HG02798 (cell line): ENCODE results near the gene EHD3.
"Not testable (repeated sequence)": the region's sequence is repeated elsewhere in the genome, so short reads cannot be mapped to it uniquely, and the experiment has no call there.

Experiments used
- ATAC-seq: cut with Tn5 transposase; IDR thresholded peaks from one replicate; pipeline ENCODE4 v1.9.1; 2021; ENCODE audit warnings: mild to moderate bottlenecking; ENCODE audit not compliant: unreplicated experiment, poor library complexity

EHD3 gene

DNA sequence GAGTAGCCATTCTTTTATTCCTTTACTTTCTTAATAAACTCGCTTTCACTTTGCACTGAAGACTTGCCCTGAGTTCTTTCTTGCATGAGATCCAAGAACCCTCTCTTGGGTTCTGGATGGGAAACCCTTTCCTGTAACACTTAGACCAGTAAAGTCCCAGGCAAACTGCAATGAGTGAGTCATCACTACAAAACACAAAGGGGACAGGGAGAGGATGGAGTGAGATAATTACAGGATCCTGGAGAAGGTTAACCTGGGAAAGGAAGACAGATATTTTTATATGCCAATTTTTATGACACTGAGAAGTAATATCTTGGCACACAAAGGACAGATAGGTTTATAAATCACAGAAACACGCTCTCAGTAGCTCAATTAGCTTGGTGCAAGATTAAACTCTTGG lies 48.7 kb downstream of the EHD3 start:
- no peak for ATAC-seq

DNA sequence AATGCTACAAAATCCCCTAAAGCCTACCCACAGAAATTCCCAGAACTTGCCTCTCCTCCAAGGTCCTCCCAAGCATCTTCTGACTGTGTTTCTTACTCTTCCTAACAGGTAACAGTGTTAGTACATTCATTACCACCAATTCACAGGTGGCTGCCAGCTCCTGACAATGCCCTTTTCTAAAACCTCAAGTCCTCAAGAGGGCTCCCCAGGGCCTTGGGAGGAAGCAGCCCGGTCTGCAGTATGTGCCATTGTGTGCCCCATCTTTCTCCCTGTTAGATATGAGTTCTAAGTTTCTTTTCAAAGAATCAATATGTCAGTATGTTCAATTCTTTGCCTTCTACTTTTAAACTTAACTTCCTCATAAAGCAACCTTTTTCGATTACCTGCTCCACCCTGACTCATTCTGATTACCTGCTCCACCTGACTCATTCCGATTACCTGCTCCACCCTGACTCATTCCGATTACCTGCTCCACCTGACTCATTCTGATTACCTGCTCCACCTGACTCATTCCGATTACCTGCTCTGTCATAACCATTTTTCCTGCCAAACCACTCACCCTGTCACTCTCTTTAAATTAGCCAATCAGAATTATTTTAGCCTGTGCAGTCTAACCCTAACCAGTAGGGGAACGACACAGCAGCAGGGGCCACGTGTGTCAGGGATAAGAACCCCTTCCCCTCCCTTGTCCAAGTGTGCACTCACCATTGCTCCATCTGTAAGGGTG lies 49.4 kb downstream of the EHD3 start:
- not testable (repeated sequence) for ATAC-seq

DNA sequence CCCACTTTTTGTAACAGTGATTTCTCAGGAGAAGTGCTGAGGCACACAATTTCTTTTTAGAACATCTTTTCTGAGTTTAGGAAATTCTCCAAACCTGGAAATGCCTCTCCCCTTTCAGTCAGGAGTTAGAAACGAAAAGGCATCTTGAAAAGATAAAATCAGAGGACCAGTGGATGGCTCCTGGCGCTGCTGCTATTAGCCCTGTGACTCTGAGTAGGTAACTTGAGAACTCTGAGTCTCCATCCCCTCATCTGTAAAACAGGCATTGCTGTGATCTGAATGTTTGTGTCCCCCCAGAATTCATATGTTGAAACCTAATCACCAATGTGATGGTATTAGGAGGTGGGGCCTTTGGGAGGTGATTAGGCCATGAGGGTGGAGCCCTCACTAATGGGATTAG lies 50.2 kb downstream of the EHD3 start:
- no peak for ATAC-seq

DNA sequence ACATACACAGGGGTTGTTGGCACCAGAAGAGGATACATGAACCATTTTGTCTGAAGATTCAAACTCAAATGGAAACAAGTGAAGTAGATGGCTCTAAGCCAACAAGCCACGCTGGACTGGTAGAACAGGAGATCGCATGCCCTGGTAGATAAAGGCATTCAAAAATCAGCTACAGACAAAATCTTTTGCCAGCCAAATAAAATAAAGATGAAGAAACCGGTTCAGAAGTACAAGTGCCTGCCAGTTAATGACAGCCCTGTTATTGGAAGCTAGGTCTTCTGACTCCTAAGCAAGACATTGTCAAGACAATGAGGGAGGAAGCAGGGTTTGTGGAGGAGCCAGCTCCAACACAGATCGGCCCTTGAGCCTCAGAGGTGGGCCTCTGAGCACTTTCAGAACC lies 52.3 kb downstream of the EHD3 start:
- no peak for ATAC-seq

DNA sequence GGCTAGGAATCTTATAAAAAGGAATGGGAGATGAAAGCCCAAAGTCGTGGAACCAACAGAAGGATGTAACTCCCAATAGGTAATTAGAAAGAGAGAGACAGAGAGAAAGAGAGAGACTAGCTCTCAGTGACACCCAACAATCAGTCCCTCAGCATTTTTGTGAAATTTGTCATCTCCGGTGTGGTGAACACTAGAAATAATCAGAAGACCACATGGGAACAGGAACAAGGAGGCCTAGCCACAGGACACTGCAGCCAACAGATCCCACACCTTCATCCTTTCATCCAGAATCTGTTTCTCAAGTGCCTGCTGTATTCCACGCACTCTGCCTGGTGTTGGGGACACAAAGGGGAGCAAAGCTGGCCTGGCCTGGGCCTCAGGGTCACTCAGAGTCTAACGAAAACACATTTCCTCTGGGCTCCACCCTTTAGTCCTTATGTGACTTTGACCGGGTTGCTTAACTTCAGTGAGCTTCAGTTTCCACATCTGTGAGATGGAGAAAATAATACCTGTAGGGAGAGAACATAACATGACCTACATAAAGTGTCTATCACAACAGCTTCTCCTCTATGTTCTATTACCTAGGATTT lies 53.1 kb downstream of the EHD3 start:
- no peak for ATAC-seq

DNA sequence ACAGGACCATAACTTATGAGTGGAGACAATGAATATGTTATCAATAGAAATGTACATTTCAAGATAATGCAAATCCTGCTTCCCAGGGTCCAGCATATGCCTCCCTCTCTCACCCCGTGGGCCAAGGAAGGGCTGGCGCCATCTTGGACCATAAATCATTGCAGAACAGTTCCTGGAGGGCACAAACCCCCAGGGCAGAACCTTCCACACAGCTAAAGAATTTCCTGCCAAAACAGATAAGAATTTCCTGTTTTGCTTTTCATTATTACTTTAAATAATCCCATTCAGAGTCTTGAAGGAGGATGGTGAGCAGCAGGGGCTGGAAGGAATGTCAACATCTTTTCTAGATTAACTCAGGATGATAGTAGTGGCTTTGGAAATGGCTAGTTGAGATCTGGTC lies 53.7 kb downstream of the EHD3 start:
- ATAC-seq, result no peak

DNA sequence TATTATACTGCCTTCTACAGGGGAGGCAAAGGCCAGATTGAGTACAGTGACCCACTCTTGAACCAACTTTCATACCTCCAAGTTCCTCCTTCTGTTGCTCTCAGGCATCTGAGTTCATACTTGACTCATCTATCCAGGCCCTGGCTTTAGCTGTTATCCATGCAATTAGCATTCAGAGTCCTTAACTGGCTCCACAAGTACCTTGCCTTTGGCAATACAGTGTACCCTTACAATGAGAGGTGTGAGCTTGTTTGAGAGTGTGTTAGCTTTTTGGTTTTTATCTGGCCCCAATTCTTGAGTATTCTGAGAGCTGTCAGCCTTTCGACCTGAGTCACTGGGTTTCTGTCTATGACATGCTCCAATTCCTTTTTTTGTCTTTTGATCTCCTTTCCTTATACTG lies 60.2 kb downstream of the EHD3 start:
- ATAC-seq, result no peak

DNA sequence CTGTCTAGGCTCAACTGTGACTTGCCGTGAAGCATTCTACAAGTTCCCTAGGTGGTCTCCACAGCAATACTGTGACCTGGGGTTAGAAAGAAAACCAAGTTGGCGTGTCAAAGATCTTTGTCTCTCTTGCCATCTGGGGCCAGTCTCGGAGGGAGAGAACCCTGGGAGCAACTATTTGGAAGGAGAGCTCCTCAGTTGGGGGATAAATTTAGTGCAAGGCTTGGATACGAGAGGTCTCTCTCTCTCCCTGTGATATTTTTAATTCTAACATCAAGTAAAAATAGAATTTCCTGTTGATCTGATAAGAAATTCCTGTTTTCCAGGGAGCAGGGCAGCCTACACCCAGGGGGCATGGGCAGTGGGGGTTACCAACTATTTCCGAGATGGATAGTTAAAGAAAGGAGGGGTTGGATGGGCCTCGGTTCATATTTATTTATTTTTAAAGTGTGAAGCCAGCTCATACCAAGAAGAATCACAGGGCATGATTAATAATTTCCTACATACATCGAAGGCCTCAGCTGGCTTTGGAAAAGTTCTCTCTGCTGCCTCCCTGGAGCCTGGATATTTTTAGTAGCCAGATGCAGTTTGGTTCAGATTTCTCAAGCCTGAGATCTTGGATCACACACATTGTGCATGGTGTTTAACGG lies 62.8 kb downstream of the EHD3 start:
- no peak for ATAC-seq

DNA sequence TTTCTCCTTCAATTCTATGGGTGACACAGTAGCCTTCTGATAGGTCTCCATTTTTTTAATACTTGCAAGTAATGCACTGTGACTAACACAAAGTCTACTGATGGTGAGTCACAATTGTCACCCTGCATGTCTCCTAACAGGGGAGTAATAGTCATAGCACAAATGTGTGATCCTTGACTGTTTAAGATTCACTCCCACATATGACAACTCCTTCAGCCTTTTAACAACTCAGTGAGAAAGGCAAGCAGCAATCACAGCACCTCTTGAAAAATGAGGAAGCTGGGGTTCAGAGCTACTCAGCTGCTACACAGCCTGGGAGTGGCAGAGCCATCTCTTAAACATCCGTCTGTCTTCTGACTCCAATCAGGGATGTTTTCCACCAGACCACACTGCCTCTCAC lies 63.8 kb downstream of the EHD3 start:
- ATAC-seq, result no peak

DNA sequence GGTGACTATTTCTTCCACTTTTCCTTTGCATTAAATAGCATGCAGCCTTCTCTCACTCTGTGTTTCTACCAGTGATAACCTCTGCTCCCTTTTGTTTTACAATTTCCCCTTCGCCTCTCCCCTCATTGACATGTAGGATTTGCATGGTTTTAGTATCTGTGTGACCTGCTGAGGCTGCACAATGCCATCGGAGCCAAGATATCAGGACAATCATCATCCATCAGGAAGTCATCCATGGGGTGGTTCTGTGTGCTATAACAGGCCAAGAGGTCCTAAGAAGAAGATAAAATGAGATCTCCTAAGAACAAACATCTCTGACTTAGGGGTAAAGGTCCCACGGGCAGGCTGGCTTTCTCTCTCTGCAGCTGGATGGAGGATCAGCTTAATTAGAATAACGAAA lies 65.6 kb downstream of the EHD3 start:
- no peak for ATAC-seq

DNA sequence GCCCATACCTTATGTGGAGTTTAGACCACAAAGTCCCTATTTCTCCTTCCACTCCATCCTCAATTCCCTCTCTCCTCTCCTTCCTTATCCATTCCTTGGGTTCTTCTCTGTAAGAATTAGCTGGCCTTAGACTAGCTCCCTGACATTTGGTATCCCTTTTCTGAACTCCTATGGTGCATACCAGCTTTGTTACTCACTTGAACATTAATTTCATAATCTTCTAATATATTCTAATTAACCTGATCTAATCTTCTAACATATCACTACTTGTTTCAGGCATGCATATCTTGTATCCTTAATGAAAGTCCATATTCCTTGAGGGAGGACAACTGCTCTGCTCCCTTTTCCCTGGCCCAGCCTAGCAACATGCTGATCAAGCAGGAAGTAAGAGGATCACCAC lies 66.4 kb downstream of the EHD3 start:
- no peak for ATAC-seq

DNA sequence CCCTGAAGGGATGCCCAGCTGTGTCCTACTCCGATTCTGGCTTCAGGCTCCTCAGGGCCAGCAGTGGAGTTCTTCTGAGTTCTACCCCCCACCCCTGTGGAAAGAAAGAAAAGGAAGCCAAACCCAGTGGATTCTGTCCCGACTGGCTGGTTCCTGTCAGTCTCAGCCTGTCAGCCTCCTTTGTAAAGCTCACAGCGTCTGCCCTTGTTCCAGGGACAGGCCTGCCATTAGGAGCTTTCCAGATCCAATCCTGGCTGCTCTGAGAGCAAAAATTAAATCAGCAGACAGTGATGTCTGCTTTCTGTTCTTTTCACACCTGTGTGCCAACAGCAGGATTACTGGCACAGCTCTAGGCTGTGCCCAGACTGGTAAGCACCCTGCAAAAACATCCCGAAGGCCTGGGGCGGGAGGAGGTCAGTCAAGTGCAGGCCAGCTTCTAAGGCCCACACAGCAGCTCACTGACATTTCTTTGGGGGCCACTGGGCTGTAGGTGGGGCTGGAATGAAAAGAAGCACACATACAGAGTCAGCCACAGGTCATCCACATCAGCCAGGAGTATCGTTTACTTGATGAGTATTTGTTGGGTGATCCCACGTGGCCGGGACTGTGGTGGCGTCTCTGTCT lies 69.1 kb downstream of the EHD3 start:
- no peak for ATAC-seq

DNA sequence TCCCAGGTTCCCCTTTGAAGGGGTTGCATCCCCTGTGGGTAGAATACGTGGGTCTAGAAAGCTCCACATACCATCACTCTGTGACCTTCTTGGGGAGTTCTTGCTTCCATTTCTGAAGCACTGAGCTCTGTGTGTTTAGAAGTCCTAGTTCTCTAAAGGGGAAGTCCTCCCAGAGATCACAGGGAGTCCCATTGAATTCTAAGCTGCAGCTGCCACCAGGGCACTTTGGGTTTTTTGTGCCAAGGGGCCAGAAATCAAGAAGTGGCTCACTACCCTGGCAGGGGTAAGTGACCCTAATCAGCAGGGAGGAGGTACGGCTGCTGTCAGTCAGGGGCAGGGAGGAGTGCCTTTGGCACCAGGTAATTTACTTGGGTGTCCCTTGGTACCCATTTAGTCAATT lies 70.9 kb downstream of the EHD3 start:
- ATAC-seq, result no peak

DNA sequence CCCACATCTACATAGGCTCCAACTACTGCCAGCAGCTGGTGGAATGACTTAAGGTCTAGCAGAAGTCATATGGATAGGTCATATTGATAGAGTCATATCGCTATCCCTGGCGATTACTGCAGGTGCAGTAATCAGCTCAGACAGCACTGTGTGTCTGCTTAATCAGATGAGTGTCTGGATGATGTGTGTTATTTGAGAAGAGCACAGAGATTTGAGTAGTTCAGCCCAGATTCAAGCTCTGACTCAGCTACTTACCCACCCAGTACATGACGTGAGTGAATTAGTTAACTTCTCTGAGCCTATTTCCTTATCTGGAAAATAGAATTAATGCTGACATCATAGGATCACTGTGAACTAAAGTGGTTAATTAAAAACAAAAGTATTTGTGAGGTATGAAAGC lies 78.9 kb downstream of the EHD3 start:
- no peak for ATAC-seq

DNA sequence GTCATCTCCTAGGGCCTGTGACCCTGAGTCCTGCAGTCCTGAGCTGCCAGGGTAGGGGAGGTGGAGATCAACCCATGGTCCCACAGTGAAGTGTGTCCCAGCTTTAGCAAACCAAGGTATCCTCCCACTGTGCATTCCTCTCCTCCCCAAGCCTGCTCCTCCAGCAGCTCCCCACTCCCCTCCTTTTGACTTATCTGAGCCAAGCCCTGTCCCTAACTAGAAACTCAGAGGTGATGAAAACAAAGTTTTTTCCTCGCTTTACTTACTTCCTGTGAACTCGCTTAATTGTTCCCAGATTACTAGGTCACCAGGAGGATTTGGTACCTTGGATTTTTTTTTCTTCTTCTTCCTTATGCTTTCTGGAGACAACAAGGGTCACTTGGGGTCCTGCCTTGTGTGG lies 80.8 kb downstream of the EHD3 start:
- no peak for ATAC-seq

DNA sequence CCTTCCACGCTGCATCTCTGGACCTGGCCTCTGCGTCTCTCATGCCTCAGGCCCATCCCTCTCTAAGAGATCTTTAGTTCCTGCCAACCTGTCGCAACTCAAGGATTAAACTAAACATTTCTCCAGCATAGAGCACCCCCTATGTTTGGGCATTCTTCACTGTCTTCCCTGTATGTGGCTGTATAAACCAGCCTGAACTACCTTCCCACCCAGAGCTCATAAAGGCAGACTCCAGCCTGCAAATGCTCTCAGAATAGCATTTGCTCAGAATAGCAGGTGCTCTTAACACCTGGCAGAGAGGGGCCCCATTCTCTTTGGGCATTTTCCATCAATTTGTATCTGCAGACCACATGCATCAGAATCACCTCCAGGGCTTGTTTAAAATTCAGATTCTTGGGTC lies 83.4 kb downstream of the EHD3 start:
- no peak for ATAC-seq

DNA sequence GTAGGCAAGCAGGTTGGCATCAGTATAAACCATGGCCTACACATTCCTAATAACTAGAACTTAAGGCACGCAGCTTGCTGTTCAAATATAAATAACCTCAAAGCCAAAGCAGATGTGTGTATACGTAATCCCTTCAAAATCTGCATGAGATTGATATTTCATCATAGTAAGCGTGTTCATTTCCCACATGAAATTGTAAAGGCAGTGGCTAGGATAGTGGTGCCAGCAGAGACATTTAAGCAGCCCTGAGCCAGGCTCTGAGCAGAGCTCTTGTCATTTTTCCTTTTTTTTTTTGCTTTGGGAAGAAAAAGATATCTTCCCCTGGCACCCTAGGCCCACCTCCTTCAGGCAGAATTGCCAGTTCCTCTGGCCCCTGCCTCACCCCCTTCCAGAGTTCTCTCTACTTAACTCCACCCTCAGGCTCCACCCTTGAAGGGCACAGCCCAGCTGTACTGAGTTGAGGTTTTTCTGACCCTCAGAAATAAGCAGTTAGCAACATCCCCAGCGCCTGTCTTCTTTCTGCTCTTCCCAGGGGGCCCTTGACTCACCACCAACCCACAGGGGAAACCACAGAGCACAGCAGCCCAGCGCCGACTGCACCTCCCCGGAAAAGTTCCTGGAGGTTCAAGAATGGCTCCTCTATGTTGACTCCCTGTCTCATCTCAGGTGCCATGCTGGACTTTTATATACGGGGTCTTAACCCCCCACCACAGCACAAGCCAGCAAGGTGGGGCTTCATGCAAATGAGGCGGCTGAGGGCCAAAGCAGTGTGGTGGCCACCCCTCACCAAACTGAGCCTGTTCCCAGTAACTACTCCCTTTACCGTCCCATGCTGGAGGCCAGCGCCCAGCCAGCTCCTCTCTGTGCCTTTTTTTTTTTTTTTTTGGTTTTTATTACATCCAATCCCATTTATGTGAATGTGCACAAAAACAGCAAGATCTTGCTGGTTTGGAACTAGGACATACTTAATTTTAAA lies 84.7 kb downstream of the EHD3 start:
- ATAC-seq, result peak; percentile 78
